Stomach smooth muscle (tissue), 2 donors: ENCODE results near the gene CORO2B.
A peak's percentile ranks its signal among the peaks of the same experiment; 100 is the strongest.

Experiments used
- H3K27ac ChIP-seq: one replicate; pipeline ENCODE4 v1.7.0; 2013; ENCODE audit warnings: mild to moderate bottlenecking, low read length, inconsistent platforms
- H3K27me3 ChIP-seq, 2 donors: one replicate each; pipeline ENCODE4 v1.7.0; 2013; ENCODE audit warnings: low read length in 2 of 2; ENCODE audit not compliant: insufficient read depth in 2 of 2, control insufficient read depth in 1 of 2
- H3K36me3 ChIP-seq, 2 donors: one replicate each; pipeline ENCODE4 v1.7.0; 2013; ENCODE audit warnings: low read length in 2 of 2; ENCODE audit not compliant: control insufficient read depth in 2 of 2, insufficient read depth in 2 of 2
- H3K4me1 ChIP-seq: one replicate; pipeline ENCODE4 v1.7.0; 2013; ENCODE audit warnings: low read length; ENCODE audit not compliant: control insufficient read depth, insufficient read depth
- H3K4me3 ChIP-seq, 2 donors: one replicate each; pipeline ENCODE4 v1.7.0; 2013; ENCODE audit warnings: low read length in 2 of 2
- H3K9ac ChIP-seq, 2 donors: one replicate each; pipeline ENCODE4 v1.7.0; 2013; ENCODE audit warnings: low read length in 2 of 2, mild to moderate bottlenecking in 1 of 2
- H3K9me3 ChIP-seq, 2 donors: one replicate each; pipeline ENCODE4 v1.7.0; 2013; ENCODE audit warnings: low read length in 2 of 2; ENCODE audit not compliant: control insufficient read depth in 2 of 2
- donor health status: healthy.
- donor health status: Pancreatic carcinoma.

CORO2B gene

GRCh38 chr15:68554721-68555678 is 23.8 kb upstream of the CORO2B start:
- no peak overlapping the region for H3K27ac ChIP-seq
- H3K36me3 ChIP-seq = no peaks in the 10 kb centered on the region
- H3K4me3 ChIP-seq = no peak overlapping the region
- H3K4me1 ChIP-seq = no peaks in the 10 kb centered on the region
- H3K27me3 ChIP-seq = peaks cover 11 to 29% of the 10 kb centered on the region in 2 donors
- H3K9ac ChIP-seq = no peak overlapping the region
- H3K9me3 ChIP-seq = no peaks in the 10 kb centered on the region

- Histone ChIP-seq H3K9ac (no peak overlapping the region), H3K4me3 (no peak overlapping the region), H3K27ac (no peak overlapping the region), H3K4me1 (no peaks in the 10 kb centered on the region), H3K27me3 (peaks cover 8 to 29% of the 10 kb centered on the region in 2 donors), H3K36me3 (no peaks in the 10 kb centered on the region), H3K9me3 (no peaks in the 10 kb centered on the region)
Measured at GRCh38 chr15:68555679-68556037, 23.1 kb upstream of the CORO2B start.

- H3K36me3 ChIP-seq = no peaks in the 10 kb centered on the region
- H3K27ac ChIP-seq = no peak overlapping the region
- no peak overlapping the region for H3K9ac ChIP-seq
- H3K4me1 ChIP-seq = no peaks in the 10 kb centered on the region
- peaks cover 10 to 27% of the 10 kb centered on the region in 2 donors for H3K27me3 ChIP-seq
- no peak overlapping the region for H3K4me3 ChIP-seq
- no peaks in the 10 kb centered on the region for H3K9me3 ChIP-seq
Measured at GRCh38 chr15:68556139-68556990, 22.4 kb upstream of the CORO2B start.

GRCh38 chr15:68557469-68558317 is 21.1 kb upstream of the CORO2B start:
- H3K36me3 ChIP-seq = no peaks in the 10 kb centered on the region
- peaks cover 10 to 31% of the 10 kb centered on the region in 2 donors for H3K27me3 ChIP-seq
- no peak overlapping the region for H3K4me3 ChIP-seq
- H3K4me1 ChIP-seq = no peaks in the 10 kb centered on the region
- no peak overlapping the region for H3K9ac ChIP-seq
- H3K9me3 ChIP-seq = no peaks in the 10 kb centered on the region
- no peak overlapping the region for H3K27ac ChIP-seq

- Histone ChIP-seq H3K9me3 (no peaks in the 10 kb centered on the region), H3K4me3 (peak overlapping the region in 1 of 2 donors; percentile 71), H3K27ac (no peak overlapping the region), H3K36me3 (no peaks in the 10 kb centered on the region), H3K4me1 (no peaks in the 10 kb centered on the region), H3K9ac (no peak overlapping the region), H3K27me3 (peaks cover 10 to 27% of the 10 kb centered on the region in 2 donors)
Measured at GRCh38 chr15:68558318-68559305, 20.2 kb upstream of the CORO2B start.

GRCh38 chr15:68559345-68560310 is 19.2 kb upstream of the CORO2B start:
- H3K9ac ChIP-seq = no peak overlapping the region
- H3K36me3 ChIP-seq = no peaks in the 10 kb centered on the region
- no peak overlapping the region for H3K27ac ChIP-seq
- H3K4me3 ChIP-seq = peak overlapping the region; percentile 55 to 71
- no peaks in the 10 kb centered on the region for H3K4me1 ChIP-seq
- no peaks in the 10 kb centered on the region for H3K9me3 ChIP-seq
- peaks cover 10 to 21% of the 10 kb centered on the region in 2 donors for H3K27me3 ChIP-seq

GRCh38 chr15:68560501-68561113 is 18.2 kb upstream of the CORO2B start:
- Histone ChIP-seq H3K4me1 (no peaks in the 10 kb centered on the region), H3K27me3 (peaks cover 10 to 21% of the 10 kb centered on the region in 2 donors), H3K27ac (no peak overlapping the region), H3K9ac (no peak overlapping the region), H3K4me3 (no peak overlapping the region), H3K36me3 (no peaks in the 10 kb centered on the region), H3K9me3 (no peaks in the 10 kb centered on the region)

- Histone ChIP-seq H3K27ac (no peak overlapping the region), H3K4me3 (no peak overlapping the region), H3K9me3 (no peaks in the 10 kb centered on the region), H3K27me3 (peaks cover 10 to 21% of the 10 kb centered on the region in 2 donors), H3K36me3 (no peaks in the 10 kb centered on the region), H3K9ac (no peak overlapping the region), H3K4me1 (no peaks in the 10 kb centered on the region)
Measured at GRCh38 chr15:68561171-68561900, 17.5 kb upstream of the CORO2B start.
